AML-193 (cell line): ENCODE measurements around the gene SH3BP4.
"Not testable (repeated sequence)": the region's sequence is repeated elsewhere in the genome, so short reads cannot be mapped to it uniquely, and the experiment has no call there.

Experiments used
- DNase-seq, 2 experiments: peaks; one replicate each; lab custom pipeline; 2025; lab: John Stamatoyannopoulos, UW

Gene SH3BP4

GRCh38 chr2:235043762-235044500 is 92.1 kb downstream of the SH3BP4 start:
- DNase-seq = no peak

DNA sequence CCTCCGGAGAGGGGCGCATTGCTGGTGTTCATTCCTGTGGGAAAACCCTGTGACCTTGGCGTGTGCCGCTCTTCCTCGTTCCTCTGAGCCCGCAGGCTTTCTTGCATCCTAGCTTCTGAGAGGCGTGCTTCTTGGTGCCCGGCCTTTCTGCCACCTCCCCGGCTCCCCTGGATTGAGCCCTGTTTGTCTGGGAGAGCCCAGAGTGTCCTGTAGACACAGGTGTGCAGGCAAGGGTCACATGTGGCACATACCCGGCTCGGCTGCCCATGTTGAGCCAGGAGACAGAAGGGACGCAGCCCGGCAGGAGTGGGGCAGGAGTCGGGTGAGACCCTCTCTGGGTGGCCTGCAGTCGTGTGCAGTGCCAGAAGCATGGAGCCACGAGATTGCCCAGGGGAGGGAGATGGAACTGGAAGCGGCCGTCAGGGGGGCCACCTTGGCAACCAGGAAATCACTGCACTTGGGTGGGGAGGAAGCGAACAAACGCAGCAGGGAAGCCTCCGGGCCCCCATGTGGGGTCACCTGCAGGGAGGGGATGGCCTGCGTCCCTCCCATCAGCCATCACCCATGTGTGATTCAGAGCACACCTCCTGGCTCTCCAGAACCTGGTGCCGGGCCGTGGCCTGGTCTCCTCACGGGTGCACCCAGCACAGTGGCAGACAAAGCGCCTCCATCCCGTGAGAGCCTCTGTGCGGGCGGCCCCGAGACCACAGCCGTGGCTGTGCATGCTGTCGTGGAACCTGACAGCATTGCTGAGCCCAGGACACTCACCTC is 92.9 kb downstream of the SH3BP4 start:
- no peak for DNase-seq

- DNase-seq = no peak
Measured at GRCh38 chr2:235045336-235045972, 93.6 kb downstream of the SH3BP4 start.

- DNase-seq = no peak
Measured at GRCh38 chr2:235045973-235046343, 94.1 kb downstream of the SH3BP4 start.

- DNase-seq = no peak
Measured at GRCh38 chr2:235046589-235046988, 94.8 kb downstream of the SH3BP4 start.

- no peak for DNase-seq
Measured at GRCh38 chr2:235047171-235048160, 95.6 kb downstream of the SH3BP4 start.

DNA sequence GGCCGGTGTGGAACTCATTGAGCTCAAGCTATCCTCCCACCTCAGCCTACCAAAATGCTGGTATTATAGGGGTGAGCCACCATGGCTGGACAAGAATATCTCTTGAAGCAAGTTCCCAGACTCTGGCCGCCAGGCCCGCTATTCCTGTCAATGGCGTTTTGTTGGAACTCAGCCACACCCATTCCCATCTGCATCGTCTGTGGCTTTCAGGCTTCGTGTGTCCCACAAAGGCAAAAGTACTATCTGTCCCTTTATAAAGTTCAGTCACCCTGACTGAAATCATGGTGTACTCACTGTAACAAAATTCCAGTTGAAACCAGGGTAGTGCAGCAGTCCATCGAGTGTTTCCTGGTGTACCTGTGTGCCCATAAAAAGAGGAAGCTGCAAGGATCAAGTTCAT is 96.7 kb downstream of the SH3BP4 start:
- no peak for DNase-seq

- DNase-seq = no peak
Measured at GRCh38 chr2:235049069-235049468, 97.3 kb downstream of the SH3BP4 start.

DNA sequence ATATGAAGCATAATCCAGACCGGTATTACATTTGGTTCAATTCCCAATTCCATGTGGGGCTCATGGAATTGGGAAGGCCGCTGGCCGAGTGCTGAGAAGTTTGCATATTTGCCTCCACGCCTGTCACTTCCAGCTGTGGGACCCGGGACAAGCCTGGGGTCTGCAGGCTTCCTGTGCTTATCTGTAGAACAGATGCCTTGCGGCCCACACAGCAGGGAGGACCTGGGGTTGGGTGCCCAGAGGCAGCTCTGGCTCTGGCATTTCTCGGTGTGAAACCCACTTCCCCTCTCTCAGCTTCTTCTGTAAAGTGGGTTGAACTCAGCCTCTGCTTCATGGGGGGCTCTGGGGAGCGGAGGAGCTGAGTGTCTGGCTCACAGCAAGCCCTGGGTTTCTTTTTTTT is 97.9 kb downstream of the SH3BP4 start:
- DNase-seq = no peak

- DNase-seq = no peak
Measured at GRCh38 chr2:235050980-235051351, 99.1 kb downstream of the SH3BP4 start.

DNA sequence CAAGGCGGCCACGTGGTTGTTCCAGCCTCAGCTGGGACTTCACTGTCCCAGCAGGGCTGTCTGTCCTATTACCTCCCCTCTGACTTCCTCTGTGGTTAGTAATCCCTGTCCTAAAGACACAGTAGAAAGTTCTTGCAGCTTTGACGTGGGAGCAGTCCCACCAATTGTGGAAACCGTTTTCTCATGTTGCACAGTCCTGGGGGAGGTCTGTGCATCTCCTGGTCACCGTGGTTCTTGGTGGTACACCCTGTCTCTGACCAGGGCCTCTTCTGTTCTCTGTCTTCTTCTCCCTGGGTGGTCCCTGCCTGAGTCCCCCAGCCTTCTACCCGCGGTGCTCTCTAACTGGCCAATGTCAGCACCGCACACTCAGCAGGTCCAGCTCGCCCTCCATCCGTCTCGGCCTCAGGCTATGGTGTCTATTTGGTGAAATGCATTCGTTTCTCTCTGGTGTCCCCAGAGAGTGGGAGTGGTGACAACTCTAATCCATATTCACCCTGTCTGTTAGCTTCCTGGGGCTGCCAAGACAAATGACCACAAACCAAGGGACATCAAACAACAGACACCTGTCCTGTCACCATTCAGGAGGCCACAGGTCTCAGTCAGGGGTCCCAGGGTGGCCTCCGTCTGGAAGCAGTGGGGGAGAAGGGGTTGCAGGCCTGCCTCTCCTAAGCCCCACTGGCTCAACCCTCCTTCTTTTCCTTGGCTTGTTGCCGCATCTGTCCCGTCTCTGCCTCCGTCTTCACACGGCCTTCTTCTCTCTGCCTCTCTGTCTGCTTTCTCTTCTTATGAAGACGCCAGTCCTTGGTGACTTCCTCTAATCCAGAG is 99.8 kb downstream of the SH3BP4 start:
- DNase-seq = no peak

GRCh38 chr2:235052514-235053354 is 100.9 kb downstream of the SH3BP4 start:
- no peak for DNase-seq

GRCh38 chr2:235053651-235054050 is 101.8 kb downstream of the SH3BP4 start:
- DNase-seq = no peak

DNA sequence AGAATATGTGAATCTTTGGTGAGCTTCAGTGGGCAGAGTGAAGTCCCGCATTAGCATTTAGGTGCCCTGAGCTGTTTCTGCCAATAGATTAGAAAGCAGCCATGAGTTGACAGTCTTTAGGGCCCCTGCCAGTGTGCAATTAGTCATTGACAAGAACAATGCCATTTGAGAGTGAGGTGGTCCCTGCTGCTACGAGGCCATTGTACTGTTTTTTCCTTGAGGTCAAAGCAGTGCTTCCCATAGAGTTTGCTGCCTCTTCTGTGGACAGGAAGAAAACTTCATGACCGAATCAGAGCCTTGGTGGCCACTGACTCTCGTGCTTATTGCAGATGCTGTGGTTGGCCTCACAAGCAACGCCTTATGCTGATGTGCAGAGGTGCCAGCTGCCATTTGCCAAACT is 102.7 kb downstream of the SH3BP4 start:
- DNase-seq = no peak

GRCh38 chr2:235054919-235055318 is 103.1 kb downstream of the SH3BP4 start:
- DNase-seq = no peak

DNA sequence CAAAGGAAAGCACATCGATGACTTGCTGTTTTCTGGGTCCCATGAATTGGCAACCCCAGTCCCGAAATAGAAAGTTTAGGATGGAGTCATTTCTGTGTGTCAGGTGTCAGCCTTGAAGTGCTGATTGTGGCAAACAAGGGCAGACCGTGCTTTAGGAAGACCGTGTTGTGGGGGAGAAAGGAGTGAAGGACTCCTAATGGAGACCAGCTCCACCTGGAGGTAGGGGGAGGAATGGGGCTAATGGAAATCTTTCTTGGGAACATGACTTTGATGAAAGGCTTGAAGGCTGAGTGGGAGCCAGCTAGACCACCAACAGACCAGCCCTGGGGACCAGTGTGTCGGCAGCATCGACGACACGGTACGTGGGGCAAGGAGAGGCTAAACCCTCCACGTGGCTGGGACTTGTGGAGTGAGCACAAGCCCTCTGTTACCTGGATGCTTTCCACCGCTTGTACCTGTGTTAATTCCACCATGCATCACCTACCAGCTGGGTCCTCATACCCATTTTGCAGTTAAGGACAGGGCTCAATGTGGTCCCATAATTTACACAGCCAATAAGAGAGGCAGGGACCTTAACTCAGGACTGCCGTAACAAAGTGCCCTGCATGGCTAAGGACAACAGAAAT is 104.2 kb downstream of the SH3BP4 start:
- no peak for DNase-seq

- DNase-seq = no peak
Measured at GRCh38 chr2:235056768-235057167, 105.0 kb downstream of the SH3BP4 start.

- DNase-seq = not testable (repeated sequence)
Measured at GRCh38 chr2:235057616-235058015, 105.8 kb downstream of the SH3BP4 start.

GRCh38 chr2:235059161-235059560 is 107.3 kb downstream of the SH3BP4 start:
- DNase-seq = no peak

- DNase-seq = no peak
Measured at GRCh38 chr2:235061656-235062055, 109.8 kb downstream of the SH3BP4 start.
